ENCODE data around the gene G3BP1. TPM values are rescaled to one million over a fixed set of nuclear protein-coding genes. Genes with fewer than 3 reads are reported as not detected.

Gene G3BP1
- total and polyA plus RNA-seq, 2 of the 13 experiments (the other 11 are each of a cell fraction or from before 2014, with no cell fraction given), result 36.7 to 320 TPM

GRCh38 chr5:151810897-151811296, 39.1 kb downstream of the G3BP1 start (continued):
- TF ChIP-seq AKNA (CRISPR knock-in tag; IDR thresholded peaks at IDR 0.05; ENCODE audit: borderline replicate concordance), result no peak
- peak; percentile 73 for TF ChIP-seq RBM22 (optimal IDR thresholded peaks at IDR 0.05; ENCODE audit: low read length)
- TF ChIP-seq MLLT10 (CRISPR knock-in tag; IDR thresholded peaks at IDR 0.05), result no peak
- no peak for TF ChIP-seq ZBTB10 (CRISPR knock-in tag; IDR thresholded peaks at IDR 0.05; ENCODE audit: borderline replicate concordance)

All from HepG2 (cell line).